ENCODE data around the gene TMEM259.

TMEM259 gene

DNA sequence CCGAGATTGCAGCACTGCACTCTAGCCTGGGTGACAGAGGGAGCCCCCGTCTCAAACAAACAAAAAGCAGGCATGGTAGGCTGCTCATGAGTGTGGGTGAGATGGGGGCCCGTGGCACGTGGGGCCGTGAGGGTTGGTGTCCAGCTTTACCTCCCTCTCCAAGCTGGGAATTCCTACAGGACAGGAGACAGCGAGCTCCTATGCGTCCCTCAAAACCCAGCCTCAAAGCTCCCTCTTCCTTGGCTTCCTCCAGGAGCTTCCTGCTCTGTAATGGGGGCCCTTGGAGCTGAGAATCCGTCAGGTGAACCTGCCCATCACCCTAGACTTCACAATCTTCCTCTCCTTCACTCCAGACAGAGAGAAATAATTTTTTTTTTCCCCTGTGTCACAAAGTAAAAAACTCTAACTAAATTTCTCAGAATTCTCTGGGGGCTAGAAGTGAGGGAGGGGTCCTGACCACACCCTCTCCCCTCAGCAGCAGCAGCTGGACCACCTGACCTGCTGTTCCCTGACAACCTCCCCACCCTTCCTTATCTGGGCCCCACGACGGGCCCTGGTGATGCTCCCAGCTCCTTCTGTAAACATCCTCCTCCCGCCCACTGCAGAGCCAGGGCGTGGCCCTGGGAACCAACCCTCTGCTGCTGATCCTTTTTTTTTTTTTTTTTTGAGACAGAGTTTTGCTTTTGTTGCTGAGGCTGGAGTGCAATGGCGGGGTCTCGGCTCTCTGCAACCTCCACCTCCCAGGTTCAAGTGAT, 58.9 kb downstream of the TMEM259 start:
- DNase-seq (ENCODE audit: low read depth), result no peak

DNA sequence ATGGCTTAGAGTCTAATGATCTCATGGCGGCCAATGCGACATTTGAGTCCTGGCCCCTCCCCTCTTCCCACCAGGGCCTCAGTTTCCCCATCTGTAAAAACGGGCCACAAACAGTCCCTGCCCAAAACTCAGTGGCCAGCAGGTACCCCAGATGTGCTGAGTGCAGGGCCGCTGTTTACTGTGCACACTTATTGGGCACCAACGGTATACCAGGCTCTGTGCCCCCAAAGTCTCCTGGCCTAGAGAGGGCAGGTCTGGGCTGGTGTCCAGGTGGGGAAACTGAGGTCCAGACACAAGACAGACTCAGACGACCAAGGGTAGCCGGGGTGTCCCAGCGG, 60.4 kb downstream of the TMEM259 start:
- no peak for DNase-seq (ENCODE audit: low read depth)

DNA sequence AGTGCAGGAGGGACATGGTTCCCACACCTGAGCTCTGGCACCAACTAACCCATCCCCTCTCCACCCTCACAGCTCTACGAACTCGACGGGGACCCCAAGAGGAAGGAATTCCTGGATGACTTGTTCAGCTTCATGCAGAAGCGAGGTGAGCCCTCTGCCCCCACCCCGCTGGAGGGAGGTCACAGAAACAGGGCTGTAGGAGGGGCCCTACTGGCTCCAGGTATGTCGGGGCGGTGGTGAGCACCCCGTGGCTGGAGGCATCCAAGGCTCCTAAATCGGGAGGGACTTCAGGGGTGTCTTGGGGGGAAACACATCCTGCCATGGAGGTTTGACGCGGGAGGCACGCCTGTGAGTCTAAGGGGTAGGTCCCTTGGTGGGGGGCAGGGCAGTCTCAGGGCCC, 60.9 kb downstream of the TMEM259 start:
- no peak for DNase-seq (ENCODE audit: low read depth)
